ENCODE measurements around the gene SSX4B.

DNA sequence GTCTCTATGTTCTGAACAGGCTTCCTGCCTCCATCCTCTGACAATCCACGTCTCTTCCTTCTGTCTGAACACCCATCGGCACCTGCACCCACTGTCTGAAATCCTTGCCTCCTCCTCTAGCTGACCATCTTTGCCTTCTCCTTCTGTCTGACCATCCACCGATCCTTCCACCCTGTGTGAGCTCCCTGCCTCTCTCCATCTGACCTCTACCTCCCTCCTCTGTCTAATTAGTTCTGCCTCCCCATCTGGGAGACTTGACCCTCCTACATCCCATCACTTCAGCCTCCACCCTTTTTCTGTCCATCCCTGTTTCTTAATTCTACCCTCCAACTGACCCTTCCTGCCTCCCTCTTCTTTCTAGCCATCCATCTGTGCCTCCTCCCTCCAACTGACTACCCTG lies 48.3 kb upstream of the SSX4B start:
- TF ChIP-seq, protein P1, sequence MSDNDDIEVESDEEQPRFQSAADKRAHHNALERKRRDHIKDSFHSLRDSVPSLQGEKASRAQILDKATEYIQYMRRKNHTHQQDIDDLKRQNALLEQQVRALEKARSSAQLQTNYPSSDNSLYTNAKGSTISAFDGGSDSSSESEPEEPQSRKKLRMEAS (IDR thresholded peaks at IDR 0.05; ENCODE audit: low read depth): no peak
- TF ChIP-seq CTCF (IDR thresholded peaks at IDR 0.05) (no peak), ZBTB33 (IDR thresholded peaks at IDR 0.05; ENCODE audit: borderline replicate concordance, low read depth) (no peak)

All from SK-N-SH (cell line).